HG03520 (cell line): ENCODE results near the gene IL17F.
A peak's percentile ranks its signal among the peaks of the same experiment; 100 is the strongest.

Experiments
- ATAC-seq: cut with Tn5 transposase; IDR thresholded peaks from one replicate; pipeline ENCODE4 v1.9.1; 2021; ENCODE audit warnings: mild to moderate bottlenecking, moderate library complexity; ENCODE audit not compliant: unreplicated experiment

IL17F gene

GRCh38 chr6:52244400-52244799, at the start of gene IL17F:
Gene IL17F (minus strand): TSS chr6:52244500. CDS start chr6:52244429, 71 bp downstream.
- no peak for ATAC-seq

DNA sequence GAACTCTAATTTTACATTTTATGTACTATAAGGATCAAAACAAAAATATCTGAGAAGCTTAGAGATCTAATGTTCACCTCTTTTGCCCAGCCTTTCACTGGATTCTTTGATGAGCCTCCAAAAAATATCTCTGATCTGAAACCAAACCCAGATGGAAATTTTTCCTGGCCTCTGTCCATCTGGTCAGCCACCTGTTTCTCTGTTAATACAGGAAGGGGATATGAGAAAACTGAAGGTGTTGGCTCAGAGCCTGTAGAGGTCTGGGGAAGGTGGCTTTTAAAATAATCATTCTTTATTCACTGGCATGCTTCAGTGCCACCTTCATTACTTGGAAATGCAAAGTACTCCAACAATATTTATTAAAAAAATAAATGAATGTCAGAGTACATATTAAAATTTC, 48.8 kb upstream of the IL17F start:
- no peak for ATAC-seq

DNA sequence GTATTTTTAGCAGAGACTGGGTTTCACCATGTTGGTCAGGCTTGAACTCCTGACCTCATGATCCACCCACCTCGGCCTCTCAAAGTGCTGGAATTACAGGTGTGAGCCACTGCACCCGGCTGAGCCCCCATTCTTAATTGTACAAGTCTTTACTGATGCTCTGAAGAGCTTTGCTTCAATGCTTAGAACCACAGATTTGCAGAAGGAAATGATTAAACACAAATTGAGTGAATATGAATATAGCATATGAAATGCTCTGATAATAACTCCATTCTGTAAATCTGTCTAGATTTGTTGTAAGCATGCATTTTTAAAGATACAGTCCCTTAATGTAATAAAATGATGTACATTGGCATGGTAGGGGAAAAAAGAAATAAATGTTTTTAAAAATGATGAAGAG, 44.5 kb upstream of the IL17F start:
- no peak for ATAC-seq

DNA sequence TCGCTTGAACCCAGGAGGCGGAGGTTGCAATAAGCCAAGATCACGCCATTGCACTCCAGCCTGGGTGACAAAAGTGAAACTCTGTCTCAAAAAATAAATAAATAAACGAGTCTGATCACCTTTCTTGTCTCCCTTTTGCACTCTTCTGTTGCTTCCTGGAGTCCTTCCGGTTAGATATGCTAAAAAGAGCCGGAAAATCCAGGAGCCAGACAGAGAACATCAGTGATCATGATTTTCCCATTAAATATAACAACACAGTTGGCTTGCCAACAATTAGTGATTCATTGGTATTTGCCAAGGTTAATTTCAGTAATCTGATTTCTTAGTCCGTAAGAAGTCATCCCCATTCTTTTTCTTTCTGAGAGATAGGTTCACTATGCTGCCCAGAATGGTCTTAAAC, 43.9 kb upstream of the IL17F start:
- ATAC-seq = no peak

- ATAC-seq = no peak
Measured at GRCh38 chr6:52286798-52287432, 42.6 kb upstream of the IL17F start.

- no peak for ATAC-seq
Measured at GRCh38 chr6:52285177-52286068, 41.1 kb upstream of the IL17F start.

GRCh38 chr6:52284460-52285176, 40.3 kb upstream of the IL17F start, which contains the start of gene MCM3:
Gene MCM3 (minus strand): TSS chr6:52284742. CDS start chr6:52284674, 68 bp downstream.
- ATAC-seq = peak; percentile 98

DNA sequence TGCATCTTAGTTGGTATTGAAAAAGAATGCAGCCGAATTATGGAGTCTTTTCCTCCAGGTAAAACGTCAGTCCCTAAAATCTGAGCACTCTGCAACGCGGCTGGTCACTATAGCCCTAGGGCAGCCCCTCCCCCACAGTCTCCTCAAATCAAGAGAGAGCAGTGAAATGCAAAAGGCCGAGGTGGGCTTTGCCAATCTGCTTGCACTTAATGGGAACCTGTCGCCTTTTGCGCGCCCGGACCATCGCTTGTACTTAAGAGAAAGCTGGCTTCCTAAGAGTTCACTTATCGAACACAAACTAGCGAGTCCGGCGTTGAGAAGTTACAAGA, 39.8 kb upstream of the IL17F start:
- peak; percentile 6 for ATAC-seq

GRCh38 chr6:52283111-52283510, 38.8 kb upstream of the IL17F start:
- no peak for ATAC-seq

GRCh38 chr6:52276130-52276529, 31.8 kb upstream of the IL17F start:
- ATAC-seq = no peak

GRCh38 chr6:52271852-52272460, 27.7 kb upstream of the IL17F start:
- no peak for ATAC-seq

DNA sequence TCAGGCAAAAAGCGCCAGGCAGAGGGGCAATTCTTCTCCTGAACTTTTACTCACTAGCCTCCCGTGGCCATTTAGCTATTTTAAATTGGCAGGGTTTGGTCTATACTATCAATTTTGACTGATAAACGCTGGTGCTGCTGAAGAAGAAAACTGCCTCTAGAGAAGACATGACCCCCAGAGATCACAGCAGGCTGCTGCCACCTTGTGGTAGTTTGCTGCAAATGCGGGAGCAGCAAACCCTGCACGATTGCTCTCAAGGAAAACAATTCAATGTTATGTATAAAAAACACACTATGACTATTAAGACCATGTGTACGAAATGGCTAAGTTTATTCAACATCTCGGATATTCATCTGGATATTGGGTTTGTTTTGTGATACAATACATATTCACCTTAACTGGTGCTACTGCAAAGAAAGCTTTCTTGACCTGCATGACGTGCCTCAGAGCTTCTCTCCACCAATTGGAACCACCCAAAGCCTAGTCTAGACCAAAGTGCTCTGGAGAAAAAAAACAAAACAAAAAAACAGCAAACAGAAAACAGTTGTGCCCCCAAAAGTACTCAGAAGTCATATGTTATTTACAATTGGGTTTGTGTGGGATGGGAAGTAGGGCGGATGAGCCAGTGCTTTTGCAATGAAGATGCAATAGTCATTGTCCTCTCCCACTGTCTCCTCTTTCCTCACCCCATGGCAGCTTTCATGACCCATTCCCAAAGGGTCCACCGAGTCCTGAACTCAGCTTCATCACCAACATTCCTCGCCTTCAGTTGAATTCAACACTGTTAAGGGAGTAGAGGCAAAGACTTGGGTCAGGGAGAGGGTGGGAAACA, 19.6 kb upstream of the IL17F start:
- ATAC-seq = peak; percentile 88

DNA sequence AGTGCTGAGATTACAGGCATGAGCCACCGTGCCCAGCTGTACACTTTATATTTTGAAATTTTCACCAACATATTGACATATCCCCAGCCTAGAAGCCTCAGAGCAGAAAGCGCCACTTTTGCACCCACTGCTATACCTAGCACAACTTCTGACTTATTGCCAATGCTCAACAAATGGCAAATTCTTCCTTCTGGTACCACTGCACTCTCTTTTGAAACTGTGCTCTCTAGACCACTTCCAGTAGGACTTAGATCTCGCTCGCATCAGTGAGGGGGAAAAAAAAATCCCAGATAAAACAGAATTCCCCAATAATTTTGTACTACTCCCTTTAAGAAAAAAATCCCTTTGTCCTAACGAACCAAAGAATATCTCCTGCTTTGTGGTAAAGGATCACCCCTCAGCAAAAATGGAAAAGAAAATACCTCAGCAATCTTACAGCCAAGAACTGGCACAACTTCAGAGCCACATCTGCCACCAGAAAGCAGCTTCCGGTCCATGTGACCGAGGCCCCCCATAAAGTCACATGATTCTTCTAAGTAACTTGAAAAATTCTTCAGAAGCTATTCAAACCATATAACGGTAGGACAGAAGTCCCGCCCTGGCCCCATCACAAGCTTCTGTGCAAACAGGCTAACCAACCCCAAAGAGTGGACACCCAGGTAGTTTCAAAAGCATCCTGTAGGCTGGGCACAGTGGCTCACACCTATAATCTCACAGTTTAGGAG, 18.5 kb upstream of the IL17F start:
- ATAC-seq = no peak

DNA sequence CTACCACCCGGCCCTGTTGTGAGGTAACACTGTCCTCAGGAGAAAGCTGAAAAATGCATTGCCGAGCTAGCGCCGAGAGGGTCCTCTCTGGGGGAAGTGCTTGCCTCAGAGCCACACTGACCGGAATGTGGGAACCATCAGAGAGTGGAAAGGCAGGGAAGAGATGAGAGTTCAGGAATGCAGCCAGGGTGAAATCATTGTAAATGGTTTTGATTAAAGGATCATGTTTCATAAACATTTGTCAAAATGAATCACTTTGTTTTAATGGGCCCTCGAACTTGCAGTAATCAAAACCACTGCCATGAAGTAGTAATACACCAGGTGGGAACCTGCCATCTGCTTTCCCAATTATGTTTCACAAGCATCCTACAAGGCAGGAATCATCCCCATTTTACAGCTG, 16.9 kb upstream of the IL17F start:
- no peak for ATAC-seq

DNA sequence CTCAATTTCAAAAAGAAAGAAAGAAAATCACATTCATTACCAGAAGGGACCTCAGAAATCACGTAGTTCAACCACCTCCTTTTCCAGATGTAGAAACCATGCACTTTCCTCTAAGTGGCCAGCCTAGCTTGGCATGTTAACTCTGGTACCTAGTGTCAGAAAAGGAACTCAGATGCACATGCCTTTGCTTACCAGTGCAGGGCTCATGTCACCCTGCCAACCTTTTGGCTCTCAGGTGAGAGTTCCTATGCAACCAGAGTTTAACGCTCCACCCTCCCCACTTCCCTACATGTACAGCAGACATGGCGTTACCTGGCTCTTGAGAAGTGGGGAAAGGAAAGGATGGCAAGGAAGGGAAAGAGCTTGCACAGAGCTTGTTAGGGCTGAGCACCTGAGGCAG, 16.3 kb upstream of the IL17F start:
- no peak for ATAC-seq

GRCh38 chr6:52255434-52255833, 11.1 kb upstream of the IL17F start:
- no peak for ATAC-seq

GRCh38 chr6:52254731-52255378, 10.6 kb upstream of the IL17F start:
- ATAC-seq = no peak

DNA sequence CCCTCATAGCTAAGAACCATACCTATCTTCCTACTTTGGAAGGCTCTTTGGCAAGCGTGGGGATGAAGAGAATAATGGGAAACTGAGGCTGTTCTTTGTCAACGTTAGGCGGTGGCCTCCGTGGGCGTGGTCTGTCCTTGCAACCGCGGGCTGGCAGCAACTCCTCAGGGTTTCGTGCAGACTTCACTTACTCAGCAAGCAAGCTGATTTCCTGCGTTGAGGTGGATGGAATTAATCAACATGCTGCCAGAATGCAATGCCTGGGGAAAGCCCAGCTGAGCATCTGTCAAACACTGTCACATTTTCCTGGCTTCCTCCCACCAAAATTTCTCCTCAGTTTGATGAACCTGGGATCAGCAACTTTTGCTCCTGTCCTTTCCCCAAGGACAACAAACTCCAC, 9.2 kb upstream of the IL17F start:
- ATAC-seq = no peak

- no peak for ATAC-seq
Measured at GRCh38 chr6:52251113-52251512, 6.8 kb upstream of the IL17F start.
